Putamen (tissue), 1 donor: ENCODE measurements around the gene KLF16.

ENCODE experiments used
- DNase-seq: peaks from one replicate; pipeline ENCODE4 v3.0.0-alpha.2; 2016; ENCODE audit warnings: low spot score

Gene KLF16

GRCh38 chr19:1855040-1855827 is 8.1 kb downstream of the KLF16 start:
- DNase-seq, result no peak

GRCh38 chr19:1854542-1855039 is 8.8 kb downstream of the KLF16 start:
- DNase-seq, result no peak

GRCh38 chr19:1854039-1854541 is 9.3 kb downstream of the KLF16 start:
- DNase-seq, result no peak

GRCh38 chr19:1853295-1854038 is 9.9 kb downstream of the KLF16 start:
- DNase-seq, result no peak

GRCh38 chr19:1852581-1853128 is 10.7 kb downstream of the KLF16 start:
- DNase-seq, result no peak

GRCh38 chr19:1851654-1852580 is 11.5 kb downstream of the KLF16 start:
- DNase-seq, result no peak

GRCh38 chr19:1850809-1851653 is 12.3 kb downstream of the KLF16 start:
- DNase-seq, result no peak

- DNase-seq, result no peak
Observed at GRCh38 chr19:1849886-1850398, 13.4 kb downstream of the KLF16 start.

- DNase-seq, result no peak
Observed at GRCh38 chr19:1849132-1849474, 14.3 kb downstream of the KLF16 start.

- peak; percentile 93 for DNase-seq
Observed at GRCh38 chr19:1848399-1849131, 14.8 kb downstream of the KLF16 start, which contains the start of gene REXO1. REXO1 (minus strand) TSS chr19:1848483; CDS start chr19:1848358, 125 bp downstream.

- DNase-seq, result no peak
Observed at GRCh38 chr19:1847684-1848398, 15.5 kb downstream of the KLF16 start.

- no peak for DNase-seq
Observed at GRCh38 chr19:1847348-1847683, 16.1 kb downstream of the KLF16 start.

- DNase-seq, result no peak
Observed at GRCh38 chr19:1846517-1847204, 16.7 kb downstream of the KLF16 start.

GRCh38 chr19:1845642-1846041 is 17.7 kb downstream of the KLF16 start:
- no peak for DNase-seq

- DNase-seq, result no peak
Observed at GRCh38 chr19:1845125-1845515, 18.3 kb downstream of the KLF16 start.

- no peak for DNase-seq
Observed at GRCh38 chr19:1844513-1845124, 18.8 kb downstream of the KLF16 start.

GRCh38 chr19:1843646-1844394 is 19.6 kb downstream of the KLF16 start:
- no peak for DNase-seq
